Measurements from ENCODE around the gene GPR161. TPM values are rescaled to one million over a fixed set of nuclear protein-coding genes. Genes with fewer than 3 reads are reported as not detected.

The GPR161 gene
- total and polyA plus RNA-seq, 5 donors, result 2.3 to 5.9 (median 4.8) TPM

DNA sequence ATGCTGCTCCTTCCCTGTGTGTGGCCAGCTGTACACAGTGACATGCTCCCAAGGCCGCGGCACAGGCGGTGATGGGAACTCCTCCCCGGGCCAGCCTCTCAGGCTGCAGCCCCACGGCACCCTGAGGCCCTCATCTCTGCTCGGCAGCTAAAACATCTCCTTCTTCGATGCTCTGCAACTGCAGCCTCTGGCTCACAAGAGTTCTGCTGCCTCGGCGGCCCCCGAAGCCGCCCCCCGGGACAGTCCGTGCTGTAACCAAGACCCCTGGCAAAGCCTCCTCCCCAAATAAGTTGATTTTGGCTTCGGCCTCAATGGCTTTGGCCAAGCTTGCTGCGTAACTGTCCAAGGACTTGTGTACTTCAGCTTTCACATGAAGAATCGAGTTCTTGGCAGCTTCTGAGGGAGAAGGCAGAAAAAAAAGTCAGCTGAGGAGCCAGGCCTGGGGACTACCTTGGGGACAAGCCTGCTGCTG, 51.3 kb downstream of the GPR161 start:
- Histone ChIP-seq H3K4me1 (ENCODE audit: control insufficient read depth, insufficient read depth, low read length) (peaks cover 11% of the 10 kb centered on the region), H3K4me3 (ENCODE audit: low read length) (no peak overlapping the region), H3K27ac (ENCODE audit: low read length) (peak overlapping the region; percentile 74), H3K27me3 (ENCODE audit: control insufficient read depth, insufficient read depth) (no peaks in the 10 kb centered on the region), H3K9me3 (ENCODE audit: control insufficient read depth, low read length) (no peaks in the 10 kb centered on the region)
- WGBS, result 58% methylated on average over 16 of the region's 16 CpGs
- ATAC-seq (peak; percentile 68 to 80), DNase-seq (peak; percentile 80 to 94 (median 93))
- intact Hi-C loops (cut with DNase I), result no loop called here

DNA sequence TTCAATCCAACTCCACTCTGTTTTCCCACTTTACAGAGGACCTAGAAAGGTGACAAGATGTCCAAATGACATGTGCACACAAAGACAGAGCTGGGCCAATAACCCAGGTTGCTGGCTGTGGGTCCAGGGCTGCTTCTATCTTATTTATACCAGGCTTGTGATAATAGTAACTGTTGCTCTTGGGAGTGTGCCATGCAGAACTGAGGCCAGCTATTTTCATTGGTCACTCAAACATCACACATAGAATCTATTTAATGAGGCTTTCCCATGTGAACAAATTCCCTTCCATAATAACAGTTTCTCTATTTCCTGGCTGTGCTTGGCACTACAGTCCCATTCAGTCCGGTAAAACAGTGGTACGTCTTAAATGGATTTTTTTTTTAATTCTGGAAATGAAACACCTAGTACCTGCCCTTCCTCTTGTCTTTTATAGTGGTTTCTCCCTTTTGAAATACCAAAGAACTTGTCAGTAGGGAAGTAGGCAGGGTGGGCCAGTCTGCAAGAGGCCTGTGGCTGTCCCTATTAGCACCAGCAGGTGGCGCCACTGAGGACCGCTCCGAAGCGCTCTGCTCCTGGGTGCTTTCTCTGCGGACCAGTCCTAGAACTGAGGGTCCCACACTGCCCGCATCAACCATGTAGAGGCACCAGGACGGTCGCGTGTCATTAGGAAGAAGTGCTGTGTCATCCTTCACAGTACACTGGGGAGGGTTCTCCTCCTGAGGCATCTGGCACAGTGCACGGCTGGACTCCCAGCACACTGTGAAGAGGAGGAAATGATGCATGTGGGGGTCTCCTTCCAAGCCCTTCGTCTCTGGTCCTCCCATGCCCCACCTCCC, 52.1 kb downstream of the GPR161 start:
- Histone ChIP-seq H3K9me3 (ENCODE audit: control insufficient read depth, low read length) (no peaks in the 10 kb centered on the region), H3K27me3 (ENCODE audit: control insufficient read depth, insufficient read depth) (no peaks in the 10 kb centered on the region), H3K27ac (ENCODE audit: low read length) (peak overlapping the region; percentile 74), H3K4me3 (ENCODE audit: low read length) (no peak overlapping the region), H3K4me1 (ENCODE audit: control insufficient read depth, insufficient read depth, low read length) (peaks cover 11% of the 10 kb centered on the region)
- DNase-seq (peak; percentile 62 to 90 (median 88)), ATAC-seq (peak; percentile 34 to 63)
- intact Hi-C loops (cut with DNase I), result no loop called here
- WGBS, result 27% methylated on average over 13 of the region's 13 CpGs

DNA sequence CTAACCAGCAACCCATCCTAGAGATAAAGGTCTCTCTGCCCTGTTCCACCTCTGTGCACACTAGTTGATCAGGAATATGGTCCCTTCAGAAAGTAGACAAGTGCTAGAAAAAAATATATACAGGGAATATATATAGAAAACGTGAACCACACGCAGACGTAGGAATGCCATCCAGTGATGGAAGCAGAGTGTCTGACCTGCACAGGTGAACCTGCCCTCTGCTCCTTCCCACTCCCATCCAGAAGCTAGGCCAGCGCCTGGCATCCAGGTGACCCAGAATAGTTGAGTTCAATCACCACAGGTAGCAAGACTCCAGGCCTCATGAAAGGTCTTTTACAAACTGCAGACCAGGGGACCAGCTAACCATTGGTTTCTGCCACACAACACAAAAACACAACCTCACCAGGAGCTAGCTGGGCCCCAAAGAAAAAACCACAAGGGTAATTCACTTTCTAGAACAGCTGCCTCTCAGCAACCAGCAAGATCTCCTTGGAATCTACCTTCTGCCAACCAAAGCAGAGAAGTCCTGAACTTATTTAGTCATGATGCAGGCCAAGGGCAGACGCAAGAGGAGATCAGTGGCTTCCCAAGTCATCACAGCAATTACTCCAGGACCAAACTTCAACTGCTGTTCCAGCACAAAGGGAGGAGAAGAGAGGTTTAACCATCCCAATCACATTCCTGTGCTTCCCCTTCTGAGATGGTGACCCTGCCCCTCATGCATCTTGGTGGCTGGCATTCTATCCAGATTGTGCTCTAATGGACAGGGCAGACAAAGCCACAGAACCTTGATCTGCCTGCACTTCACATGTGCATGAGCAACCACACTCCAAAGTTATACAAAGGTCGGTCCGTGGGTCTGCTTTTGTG, 53.0 kb downstream of the GPR161 start:
- H3K27me3 ChIP-seq (ENCODE audit: control insufficient read depth, insufficient read depth), result no peaks in the 10 kb centered on the region
- H3K27ac ChIP-seq (ENCODE audit: low read length), result peak overlapping the region; percentile 8
- H3K4me3 ChIP-seq (ENCODE audit: low read length), result no peak overlapping the region
- no peak for ATAC-seq
- intact Hi-C loops (cut with DNase I), result no loop called here
- peak in 1 of 3 donors; percentile 28 for DNase-seq
- no peaks in the 10 kb centered on the region for H3K9me3 ChIP-seq (ENCODE audit: control insufficient read depth, low read length)
- peaks cover 11% of the 10 kb centered on the region for H3K4me1 ChIP-seq (ENCODE audit: control insufficient read depth, insufficient read depth, low read length)
- 83% methylated on average over 7 of the region's 7 CpGs for WGBS

DNA sequence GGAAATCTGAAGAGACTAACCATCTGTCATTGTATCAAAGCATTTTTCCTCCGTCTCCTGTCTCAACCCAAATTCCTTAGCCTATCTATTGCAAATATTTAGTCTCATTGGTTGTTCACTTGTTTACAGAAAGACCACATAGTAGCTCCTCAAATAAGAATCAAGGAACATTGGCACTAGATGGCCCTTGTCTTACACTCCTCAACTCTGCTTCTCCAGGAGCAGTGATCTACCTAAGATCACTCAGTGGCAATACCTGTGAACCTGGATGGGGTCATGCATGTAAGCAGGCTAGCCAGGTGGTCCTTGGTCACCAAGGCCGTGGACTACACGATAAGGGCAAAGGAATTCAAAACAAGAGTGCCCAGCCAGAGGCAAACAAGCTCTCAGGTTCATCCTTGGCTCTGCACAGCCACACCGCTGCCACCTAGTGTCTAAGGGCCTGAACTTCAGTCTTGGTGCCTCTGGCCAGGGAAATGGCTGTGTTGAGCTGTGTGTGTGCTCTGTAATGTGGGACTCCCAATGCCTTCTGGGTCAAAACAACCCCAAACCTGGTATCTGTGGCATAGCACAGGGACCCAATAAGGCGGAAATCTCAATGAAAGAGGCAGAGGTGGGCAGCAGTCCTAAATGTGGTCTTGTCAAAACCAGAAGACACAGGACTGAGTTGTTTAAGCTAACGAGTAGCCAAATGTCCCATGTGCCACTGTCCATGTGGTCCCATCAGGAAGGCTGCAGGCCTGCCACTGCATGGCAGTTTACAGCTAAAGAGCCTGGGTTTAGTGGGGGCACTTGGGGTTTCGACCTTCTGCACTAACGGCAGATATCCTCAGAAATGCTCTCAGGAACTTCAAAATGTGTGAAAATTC, 54.5 kb downstream of the GPR161 start:
- Histone ChIP-seq H3K4me1 (ENCODE audit: control insufficient read depth, insufficient read depth, low read length) (peaks cover 11% of the 10 kb centered on the region), H3K27ac (ENCODE audit: low read length) (peak overlapping the region; percentile 71), H3K27me3 (ENCODE audit: control insufficient read depth, insufficient read depth) (no peaks in the 10 kb centered on the region), H3K9me3 (ENCODE audit: control insufficient read depth, low read length) (no peaks in the 10 kb centered on the region), H3K4me3 (ENCODE audit: low read length) (no peak overlapping the region)
- intact Hi-C loops (cut with DNase I), result no loop called here
- WGBS, result 53% methylated on average over 8 of the region's 8 CpGs
- peak; percentile 63 to 87 (median 85) for DNase-seq
- peak; percentile 54 to 66 for ATAC-seq

DNA sequence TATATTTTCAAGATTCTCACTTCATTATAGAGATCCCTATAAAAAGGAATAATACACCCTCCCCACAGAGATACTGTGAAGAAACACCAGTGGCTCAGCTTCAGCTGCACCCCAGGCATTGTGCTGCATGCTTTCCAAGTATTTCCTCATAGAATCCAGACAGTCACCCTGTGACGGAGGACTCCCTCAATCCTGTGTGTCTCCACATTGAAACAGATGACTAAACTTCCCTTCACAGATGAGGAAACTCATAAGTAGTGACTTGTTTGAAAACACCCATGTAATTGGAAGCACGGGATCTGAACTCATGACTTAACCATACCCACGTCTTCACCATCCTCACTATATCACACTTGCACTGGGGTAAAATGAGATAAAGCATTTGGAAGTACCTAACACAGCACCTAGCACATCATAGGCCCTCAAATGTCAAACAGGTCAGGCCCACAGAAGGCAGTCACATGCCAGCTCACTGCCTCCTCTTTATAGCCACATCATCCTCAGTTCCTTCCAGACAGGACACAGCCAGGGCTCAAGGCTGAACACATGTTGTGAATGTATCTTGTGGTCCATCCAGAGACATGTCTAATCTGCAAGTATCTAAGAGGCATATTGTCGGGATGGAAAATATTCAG, 55.2 kb downstream of the GPR161 start:
- intact Hi-C loops (cut with DNase I), result no loop called here
- Histone ChIP-seq H3K4me1 (ENCODE audit: control insufficient read depth, insufficient read depth, low read length) (peaks cover 7% of the 10 kb centered on the region), H3K27ac (ENCODE audit: low read length) (peak overlapping the region; percentile 13), H3K9me3 (ENCODE audit: control insufficient read depth, low read length) (no peaks in the 10 kb centered on the region), H3K27me3 (ENCODE audit: control insufficient read depth, insufficient read depth) (no peaks in the 10 kb centered on the region), H3K4me3 (ENCODE audit: low read length) (no peak overlapping the region)
- DNase-seq (peak in 2 of 3 donors; percentile 34 to 42), ATAC-seq (peak; percentile 16 to 52)
- 63% methylated on average over 4 of the region's 4 CpGs for WGBS

DNA sequence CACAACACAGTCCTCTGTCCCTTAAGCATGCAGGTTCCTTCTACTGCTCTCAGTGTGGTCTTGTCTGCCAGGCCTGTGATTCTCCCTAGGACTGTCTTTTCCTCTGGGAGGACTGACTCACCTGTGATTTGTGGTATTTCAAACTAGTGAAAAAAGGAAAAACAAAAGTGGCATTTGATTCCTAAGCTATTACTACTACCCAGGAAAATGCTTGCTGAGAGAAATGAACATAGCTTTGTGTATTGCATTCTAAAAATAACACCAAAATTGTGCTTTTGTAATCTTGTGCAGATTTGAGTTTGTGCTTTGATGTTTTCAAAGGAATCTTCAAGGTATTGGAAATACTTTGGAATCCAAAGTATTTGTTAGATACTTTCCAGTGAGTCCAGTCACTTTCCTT, 57.0 kb downstream of the GPR161 start:
- Histone ChIP-seq H3K4me1 (ENCODE audit: control insufficient read depth, insufficient read depth, low read length) (peaks cover 4% of the 10 kb centered on the region), H3K27me3 (ENCODE audit: control insufficient read depth, insufficient read depth) (no peaks in the 10 kb centered on the region), H3K9me3 (ENCODE audit: control insufficient read depth, low read length) (no peaks in the 10 kb centered on the region), H3K4me3 (ENCODE audit: low read length) (no peak overlapping the region), H3K27ac (ENCODE audit: low read length) (no peak overlapping the region)
- no peak for DNase-seq
- intact Hi-C loops (cut with DNase I), result no loop called here
- no peak for ATAC-seq

DNA sequence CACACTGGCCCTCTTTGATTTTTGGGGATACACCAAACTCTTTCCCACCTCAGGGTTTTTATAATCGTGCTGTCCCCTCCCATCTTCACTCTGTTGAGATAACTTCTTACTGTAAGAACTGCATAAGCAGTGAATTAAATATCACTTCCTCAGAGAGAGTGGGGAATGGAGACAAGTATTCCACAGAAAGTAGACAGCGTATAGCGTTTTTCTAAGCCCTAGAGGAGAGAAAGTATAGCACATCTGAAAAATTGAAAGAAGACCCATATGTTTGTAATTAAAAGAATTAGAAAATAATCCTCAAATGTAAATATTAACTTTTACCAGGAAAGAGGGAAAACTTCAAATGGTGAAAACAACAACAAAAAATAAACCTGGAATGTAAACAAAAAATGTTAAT, 67.3 kb downstream of the GPR161 start:
- 91% methylated on average over 3 of the region's 3 CpGs for WGBS
- no peaks in the 10 kb centered on the region for H3K27me3 ChIP-seq (ENCODE audit: control insufficient read depth, insufficient read depth)
- H3K4me1 ChIP-seq (ENCODE audit: control insufficient read depth, insufficient read depth, low read length), result no peaks in the 10 kb centered on the region
- intact Hi-C loops (cut with DNase I), result no loop called here
- no peak for DNase-seq
- ATAC-seq, result no peak
- H3K4me3 ChIP-seq (ENCODE audit: low read length), result no peak overlapping the region
- H3K27ac ChIP-seq (ENCODE audit: low read length), result no peak overlapping the region
- no peaks in the 10 kb centered on the region for H3K9me3 ChIP-seq (ENCODE audit: control insufficient read depth, low read length)

DNA sequence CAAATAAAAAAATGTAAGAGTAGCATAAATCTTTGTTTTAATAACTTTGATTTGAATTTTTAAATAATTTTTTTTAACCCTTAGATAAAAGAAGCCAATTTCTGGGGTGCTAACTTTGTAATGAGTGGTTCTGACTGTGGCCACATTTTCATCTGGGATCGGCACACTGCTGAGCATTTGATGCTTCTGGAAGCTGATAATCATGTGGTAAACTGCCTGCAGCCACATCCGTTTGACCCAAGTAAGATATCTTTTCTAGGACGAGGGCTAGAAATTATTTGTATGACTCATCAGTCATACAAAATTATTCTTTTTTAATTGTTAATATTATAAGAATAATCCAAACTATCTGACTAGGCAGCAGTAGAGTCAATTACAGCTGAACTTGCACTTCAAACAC, 71.2 kb downstream of the GPR161 start:
- DNase-seq (no peak), ATAC-seq (no peak)
- Histone ChIP-seq H3K9me3 (ENCODE audit: control insufficient read depth, low read length) (no peaks in the 10 kb centered on the region), H3K4me3 (ENCODE audit: low read length) (no peak overlapping the region), H3K4me1 (ENCODE audit: control insufficient read depth, insufficient read depth, low read length) (no peaks in the 10 kb centered on the region), H3K27me3 (ENCODE audit: control insufficient read depth, insufficient read depth) (no peaks in the 10 kb centered on the region), H3K27ac (ENCODE audit: low read length) (no peak overlapping the region)
- intact Hi-C loops (cut with DNase I), result no loop called here
- 77% methylated on average over 3 of the region's 3 CpGs for WGBS

DNA sequence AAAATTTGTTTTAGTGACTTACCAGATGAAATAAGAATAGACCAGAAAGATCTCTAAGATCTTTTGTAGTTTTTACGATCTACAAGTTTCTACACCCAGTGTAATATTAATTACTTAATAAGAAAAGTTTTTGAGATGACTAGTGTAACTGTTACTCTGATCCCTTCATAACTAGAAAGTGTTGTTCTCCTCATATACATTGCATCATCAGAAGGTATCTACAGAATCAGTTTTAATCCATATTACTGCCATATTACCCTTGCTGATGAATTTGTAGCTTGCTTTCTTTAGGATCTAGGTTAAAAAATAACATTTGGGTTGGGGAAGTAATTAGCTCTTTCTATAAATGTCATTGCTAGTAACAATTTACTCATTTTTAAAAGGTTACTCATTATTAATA, 72.5 kb downstream of the GPR161 start:
- intact Hi-C loops (cut with DNase I), result no loop called here
- ATAC-seq, result no peak
- Histone ChIP-seq H3K27me3 (ENCODE audit: control insufficient read depth, insufficient read depth) (no peaks in the 10 kb centered on the region), H3K27ac (ENCODE audit: low read length) (no peak overlapping the region), H3K4me3 (ENCODE audit: low read length) (no peak overlapping the region), H3K4me1 (ENCODE audit: control insufficient read depth, insufficient read depth, low read length) (no peaks in the 10 kb centered on the region), H3K9me3 (ENCODE audit: control insufficient read depth, low read length) (no peaks in the 10 kb centered on the region)
- no peak for DNase-seq
- 96% methylated on average over 1 of the region's 1 CpG for WGBS

DNA sequence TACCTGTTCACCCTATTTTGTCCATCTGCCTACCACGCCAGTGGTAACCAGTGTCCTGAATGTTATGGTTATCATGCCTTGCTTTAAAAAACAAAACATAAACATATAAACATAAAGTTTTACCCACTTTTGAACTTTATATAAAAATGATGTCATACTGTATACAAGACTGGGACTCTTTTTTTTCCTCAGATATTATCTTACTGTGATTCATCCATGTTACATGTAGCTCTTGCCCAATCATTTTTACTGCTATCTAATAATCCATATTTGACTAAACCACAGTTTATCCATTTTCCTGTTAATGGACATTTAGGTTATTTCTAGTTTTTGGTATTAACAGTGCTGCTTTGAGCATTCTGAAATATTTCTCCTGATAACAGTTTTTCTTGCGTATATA, 78.8 kb downstream of the GPR161 start:
- ATAC-seq (no peak), DNase-seq (no peak)
- H3K9me3 ChIP-seq (ENCODE audit: control insufficient read depth, low read length), result no peaks in the 10 kb centered on the region
- WGBS, result 100% methylated on average over 2 of the region's 2 CpGs
- H3K27ac ChIP-seq (ENCODE audit: low read length), result no peak overlapping the region
- no peak overlapping the region for H3K4me3 ChIP-seq (ENCODE audit: low read length)
- intact Hi-C loops (cut with DNase I), result no loop called here
- H3K27me3 ChIP-seq (ENCODE audit: control insufficient read depth, insufficient read depth), result no peaks in the 10 kb centered on the region
- H3K4me1 ChIP-seq (ENCODE audit: control insufficient read depth, insufficient read depth, low read length), result no peaks in the 10 kb centered on the region
